Measurements from ENCODE around the gene CRMP1.

Gene CRMP1

GRCh38 chr4:5928844-5929420, 36.0 kb upstream of the CRMP1 start:
- Histone ChIP-seq H3K4me1 (ENCODE audit: control insufficient read depth in 1 of 2, insufficient read depth in 2 of 2, low read length in 2 of 2) (no peaks in the 10 kb centered on the region), H3K27ac (ENCODE audit: low read depth, low read length) (no peak overlapping the region), H3K9ac (ENCODE audit: low read depth in 1 of 2, low read length in 2 of 2) (no peak overlapping the region), H3K4me3 (ENCODE audit: low read depth in 1 of 2, low read length in 2 of 2) (no peak overlapping the region), H3K27me3 (ENCODE audit: control insufficient read depth in 1 of 2, insufficient read depth in 2 of 2, low read length in 2 of 2) (peaks cover 0 to 11% of the 10 kb centered on the region in 2 donors), H3K36me3 (ENCODE audit: control insufficient read depth in 1 of 2, insufficient read depth in 2 of 2, low read length in 2 of 2) (no peaks in the 10 kb centered on the region), H3K9me3 (ENCODE audit: control insufficient read depth in 1 of 2, low read length in 2 of 2) (no peaks in the 10 kb centered on the region)

GRCh38 chr4:5928274-5928673, 35.4 kb upstream of the CRMP1 start:
- Histone ChIP-seq H3K9me3 (ENCODE audit: control insufficient read depth in 1 of 2, low read length in 2 of 2) (no peaks in the 10 kb centered on the region), H3K9ac (ENCODE audit: low read depth in 1 of 2, low read length in 2 of 2) (no peak overlapping the region), H3K27me3 (ENCODE audit: control insufficient read depth in 1 of 2, insufficient read depth in 2 of 2, low read length in 2 of 2) (peaks cover 0 to 7% of the 10 kb centered on the region in 2 donors), H3K4me1 (ENCODE audit: control insufficient read depth in 1 of 2, insufficient read depth in 2 of 2, low read length in 2 of 2) (no peaks in the 10 kb centered on the region), H3K27ac (ENCODE audit: low read depth, low read length) (no peak overlapping the region), H3K4me3 (ENCODE audit: low read depth in 1 of 2, low read length in 2 of 2) (no peak overlapping the region), H3K36me3 (ENCODE audit: control insufficient read depth in 1 of 2, insufficient read depth in 2 of 2, low read length in 2 of 2) (no peaks in the 10 kb centered on the region)

GRCh38 chr4:5927747-5928146, 34.9 kb upstream of the CRMP1 start:
- no peak overlapping the region for H3K27ac ChIP-seq (ENCODE audit: low read depth, low read length)
- H3K36me3 ChIP-seq (ENCODE audit: control insufficient read depth in 1 of 2, insufficient read depth in 2 of 2, low read length in 2 of 2) = no peaks in the 10 kb centered on the region
- no peak overlapping the region for H3K9ac ChIP-seq (ENCODE audit: low read depth in 1 of 2, low read length in 2 of 2)
- H3K27me3 ChIP-seq (ENCODE audit: control insufficient read depth in 1 of 2, insufficient read depth in 2 of 2, low read length in 2 of 2) = peaks cover 0 to 7% of the 10 kb centered on the region in 2 donors
- no peaks in the 10 kb centered on the region for H3K9me3 ChIP-seq (ENCODE audit: control insufficient read depth in 1 of 2, low read length in 2 of 2)
- H3K4me3 ChIP-seq (ENCODE audit: low read depth in 1 of 2, low read length in 2 of 2) = no peak overlapping the region
- no peaks in the 10 kb centered on the region for H3K4me1 ChIP-seq (ENCODE audit: control insufficient read depth in 1 of 2, insufficient read depth in 2 of 2, low read length in 2 of 2)

GRCh38 chr4:5927116-5927515, 34.2 kb upstream of the CRMP1 start:
- H3K9me3 ChIP-seq (ENCODE audit: control insufficient read depth in 1 of 2, low read length in 2 of 2) = no peaks in the 10 kb centered on the region
- no peak overlapping the region for H3K9ac ChIP-seq (ENCODE audit: low read depth in 1 of 2, low read length in 2 of 2)
- no peak overlapping the region for H3K27ac ChIP-seq (ENCODE audit: low read depth, low read length)
- peaks cover 0 to 5% of the 10 kb centered on the region in 2 donors for H3K27me3 ChIP-seq (ENCODE audit: control insufficient read depth in 1 of 2, insufficient read depth in 2 of 2, low read length in 2 of 2)
- H3K36me3 ChIP-seq (ENCODE audit: control insufficient read depth in 1 of 2, insufficient read depth in 2 of 2, low read length in 2 of 2) = no peaks in the 10 kb centered on the region
- H3K4me3 ChIP-seq (ENCODE audit: low read depth in 1 of 2, low read length in 2 of 2) = no peak overlapping the region
- no peaks in the 10 kb centered on the region for H3K4me1 ChIP-seq (ENCODE audit: control insufficient read depth in 1 of 2, insufficient read depth in 2 of 2, low read length in 2 of 2)

- Histone ChIP-seq H3K36me3 (ENCODE audit: control insufficient read depth in 1 of 2, insufficient read depth in 2 of 2, low read length in 2 of 2) (no peaks in the 10 kb centered on the region), H3K9ac (ENCODE audit: low read depth in 1 of 2, low read length in 2 of 2) (no peak overlapping the region), H3K27ac (ENCODE audit: low read depth, low read length) (no peak overlapping the region), H3K9me3 (ENCODE audit: control insufficient read depth in 1 of 2, low read length in 2 of 2) (no peaks in the 10 kb centered on the region), H3K27me3 (ENCODE audit: control insufficient read depth in 1 of 2, insufficient read depth in 2 of 2, low read length in 2 of 2) (peaks cover 0 to 4% of the 10 kb centered on the region in 2 donors), H3K4me1 (ENCODE audit: control insufficient read depth in 1 of 2, insufficient read depth in 2 of 2, low read length in 2 of 2) (no peaks in the 10 kb centered on the region), H3K4me3 (ENCODE audit: low read depth in 1 of 2, low read length in 2 of 2) (no peak overlapping the region)
Observed at GRCh38 chr4:5926598-5926997, 33.7 kb upstream of the CRMP1 start.

- H3K9me3 ChIP-seq (ENCODE audit: control insufficient read depth in 1 of 2, low read length in 2 of 2) = no peaks in the 10 kb centered on the region
- no peaks in the 10 kb centered on the region for H3K36me3 ChIP-seq (ENCODE audit: control insufficient read depth in 1 of 2, insufficient read depth in 2 of 2, low read length in 2 of 2)
- H3K27ac ChIP-seq (ENCODE audit: low read depth, low read length) = no peak overlapping the region
- no peak overlapping the region for H3K4me3 ChIP-seq (ENCODE audit: low read depth in 1 of 2, low read length in 2 of 2)
- no peak overlapping the region for H3K9ac ChIP-seq (ENCODE audit: low read depth in 1 of 2, low read length in 2 of 2)
- peaks cover 0 to 4% of the 10 kb centered on the region in 2 donors for H3K27me3 ChIP-seq (ENCODE audit: control insufficient read depth in 1 of 2, insufficient read depth in 2 of 2, low read length in 2 of 2)
- H3K4me1 ChIP-seq (ENCODE audit: control insufficient read depth in 1 of 2, insufficient read depth in 2 of 2, low read length in 2 of 2) = no peaks in the 10 kb centered on the region
Observed at GRCh38 chr4:5925419-5926200, 32.7 kb upstream of the CRMP1 start.

- H3K4me3 ChIP-seq (ENCODE audit: low read depth in 1 of 2, low read length in 2 of 2) = no peak overlapping the region
- H3K27ac ChIP-seq (ENCODE audit: low read depth, low read length) = no peak overlapping the region
- peaks cover 0 to 4% of the 10 kb centered on the region in 2 donors for H3K27me3 ChIP-seq (ENCODE audit: control insufficient read depth in 1 of 2, insufficient read depth in 2 of 2, low read length in 2 of 2)
- no peak overlapping the region for H3K9ac ChIP-seq (ENCODE audit: low read depth in 1 of 2, low read length in 2 of 2)
- no peaks in the 10 kb centered on the region for H3K4me1 ChIP-seq (ENCODE audit: control insufficient read depth in 1 of 2, insufficient read depth in 2 of 2, low read length in 2 of 2)
- no peaks in the 10 kb centered on the region for H3K9me3 ChIP-seq (ENCODE audit: control insufficient read depth in 1 of 2, low read length in 2 of 2)
- H3K36me3 ChIP-seq (ENCODE audit: control insufficient read depth in 1 of 2, insufficient read depth in 2 of 2, low read length in 2 of 2) = no peaks in the 10 kb centered on the region
Observed at GRCh38 chr4:5924461-5925125, 31.7 kb upstream of the CRMP1 start.

GRCh38 chr4:5923376-5923775, 30.5 kb upstream of the CRMP1 start:
- no peak overlapping the region for H3K27ac ChIP-seq (ENCODE audit: low read depth, low read length)
- no peaks in the 10 kb centered on the region for H3K4me1 ChIP-seq (ENCODE audit: control insufficient read depth in 1 of 2, insufficient read depth in 2 of 2, low read length in 2 of 2)
- H3K9ac ChIP-seq (ENCODE audit: low read depth in 1 of 2, low read length in 2 of 2) = no peak overlapping the region
- H3K27me3 ChIP-seq (ENCODE audit: control insufficient read depth in 1 of 2, insufficient read depth in 2 of 2, low read length in 2 of 2) = peaks cover 0 to 5% of the 10 kb centered on the region in 2 donors
- no peak overlapping the region for H3K4me3 ChIP-seq (ENCODE audit: low read depth in 1 of 2, low read length in 2 of 2)
- no peaks in the 10 kb centered on the region for H3K9me3 ChIP-seq (ENCODE audit: control insufficient read depth in 1 of 2, low read length in 2 of 2)
- H3K36me3 ChIP-seq (ENCODE audit: control insufficient read depth in 1 of 2, insufficient read depth in 2 of 2, low read length in 2 of 2) = no peaks in the 10 kb centered on the region

GRCh38 chr4:5922556-5922955, 29.7 kb upstream of the CRMP1 start:
- H3K27ac ChIP-seq (ENCODE audit: low read depth, low read length) = no peak overlapping the region
- H3K4me3 ChIP-seq (ENCODE audit: low read depth in 1 of 2, low read length in 2 of 2) = no peak overlapping the region
- H3K9ac ChIP-seq (ENCODE audit: low read depth in 1 of 2, low read length in 2 of 2) = no peak overlapping the region
- H3K9me3 ChIP-seq (ENCODE audit: control insufficient read depth in 1 of 2, low read length in 2 of 2) = no peaks in the 10 kb centered on the region
- no peaks in the 10 kb centered on the region for H3K36me3 ChIP-seq (ENCODE audit: control insufficient read depth in 1 of 2, insufficient read depth in 2 of 2, low read length in 2 of 2)
- no peaks in the 10 kb centered on the region for H3K4me1 ChIP-seq (ENCODE audit: control insufficient read depth in 1 of 2, insufficient read depth in 2 of 2, low read length in 2 of 2)
- peaks cover 0 to 3% of the 10 kb centered on the region in 2 donors for H3K27me3 ChIP-seq (ENCODE audit: control insufficient read depth in 1 of 2, insufficient read depth in 2 of 2, low read length in 2 of 2)

GRCh38 chr4:5921981-5922380, 29.1 kb upstream of the CRMP1 start:
- Histone ChIP-seq H3K9ac (ENCODE audit: low read depth in 1 of 2, low read length in 2 of 2) (no peak overlapping the region), H3K9me3 (ENCODE audit: control insufficient read depth in 1 of 2, low read length in 2 of 2) (no peaks in the 10 kb centered on the region), H3K4me1 (ENCODE audit: control insufficient read depth in 1 of 2, insufficient read depth in 2 of 2, low read length in 2 of 2) (no peaks in the 10 kb centered on the region), H3K27ac (ENCODE audit: low read depth, low read length) (no peak overlapping the region), H3K36me3 (ENCODE audit: control insufficient read depth in 1 of 2, insufficient read depth in 2 of 2, low read length in 2 of 2) (no peaks in the 10 kb centered on the region), H3K4me3 (ENCODE audit: low read depth in 1 of 2, low read length in 2 of 2) (no peak overlapping the region), H3K27me3 (ENCODE audit: control insufficient read depth in 1 of 2, insufficient read depth in 2 of 2, low read length in 2 of 2) (peaks cover 0 to 3% of the 10 kb centered on the region in 2 donors)

Data from duodenal mucosa (tissue), 2 donors.